ENCODE data around the gene GXYLT2.

GXYLT2 gene, protein sequence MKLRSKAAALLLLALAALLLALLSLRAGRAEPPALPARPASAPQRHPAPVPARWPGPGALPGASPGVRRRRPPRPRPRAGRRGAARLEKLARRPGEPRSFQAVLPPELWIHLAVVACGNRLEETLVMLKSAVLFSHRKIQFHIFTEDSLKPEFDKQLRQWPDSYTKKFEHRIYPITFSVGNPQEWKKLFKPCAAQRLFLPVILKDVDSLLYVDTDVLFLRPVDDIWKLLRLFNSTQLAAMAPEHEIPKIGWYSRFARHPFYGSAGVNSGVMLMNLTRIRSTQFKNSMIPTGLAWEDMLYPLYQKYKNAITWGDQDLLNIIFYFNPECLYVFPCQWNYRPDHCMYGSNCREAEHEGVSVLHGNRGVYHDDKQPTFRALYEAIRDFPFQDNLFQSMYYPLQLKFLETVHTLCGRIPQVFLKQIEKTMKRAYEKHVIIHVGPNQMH

DNA sequence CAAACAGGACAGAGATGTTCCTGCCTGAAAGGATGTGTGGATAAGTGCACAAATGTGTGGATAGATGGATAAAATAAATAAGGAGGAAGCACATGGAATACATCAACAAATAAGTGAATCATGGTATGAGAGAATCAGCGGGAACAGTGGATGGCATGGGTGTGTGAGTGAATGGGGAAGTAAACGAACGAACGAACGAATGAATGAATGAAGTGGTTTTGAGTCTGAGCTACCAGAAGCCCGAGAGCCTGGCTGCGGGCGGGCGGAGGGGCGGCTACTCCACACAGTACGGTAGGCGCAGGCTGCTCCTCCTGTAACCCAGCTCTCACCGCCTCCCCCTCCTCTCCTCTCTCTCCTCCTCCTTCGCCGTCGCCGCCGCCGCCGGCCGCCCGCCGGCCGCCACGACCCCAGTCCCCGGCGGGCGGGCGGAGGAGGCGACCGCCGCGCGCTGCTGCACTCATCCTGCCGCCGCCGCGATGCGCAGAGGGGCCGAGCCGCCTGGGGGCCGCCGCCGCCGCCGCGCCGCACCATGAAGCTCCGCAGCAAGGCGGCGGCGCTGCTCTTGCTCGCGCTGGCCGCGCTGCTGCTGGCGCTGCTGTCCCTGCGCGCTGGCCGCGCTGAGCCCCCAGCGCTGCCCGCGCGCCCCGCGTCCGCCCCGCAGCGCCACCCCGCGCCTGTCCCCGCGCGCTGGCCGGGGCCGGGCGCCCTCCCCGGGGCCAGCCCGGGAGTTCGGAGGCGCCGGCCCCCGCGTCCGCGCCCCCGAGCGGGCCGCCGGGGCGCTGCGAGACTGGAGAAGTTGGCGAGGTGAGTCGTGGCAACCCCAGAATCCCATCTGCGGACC lies at the start of gene GXYLT2:
TSS of gene GXYLT2 (plus strand) at position 342 of the 841 bp plus-strand sequence. CDS start at position 530, 188 bp downstream.
- peak in 1 of 2 experiments; percentile 48 for DNase-seq

DNA sequence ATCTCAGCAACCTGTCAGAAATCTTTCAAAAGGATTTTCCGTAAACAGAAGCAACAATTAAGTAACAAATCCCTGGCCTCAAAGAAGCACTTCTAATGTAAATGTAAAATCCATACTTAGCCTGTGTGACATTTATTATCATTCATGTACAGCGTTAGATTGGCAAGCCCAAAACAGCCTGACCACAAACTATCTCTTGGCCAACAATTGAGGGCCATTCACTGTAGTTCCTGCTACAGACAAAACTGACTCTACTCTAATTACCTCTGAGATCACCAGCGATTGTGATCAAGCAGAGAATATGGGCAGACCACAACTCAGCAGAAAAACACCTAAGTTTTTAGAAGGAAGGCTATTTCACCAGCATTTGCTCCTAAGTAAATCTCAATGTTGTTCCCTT lies 48.8 kb upstream of the GXYLT2 start:
- DNase-seq = no peak

DNA sequence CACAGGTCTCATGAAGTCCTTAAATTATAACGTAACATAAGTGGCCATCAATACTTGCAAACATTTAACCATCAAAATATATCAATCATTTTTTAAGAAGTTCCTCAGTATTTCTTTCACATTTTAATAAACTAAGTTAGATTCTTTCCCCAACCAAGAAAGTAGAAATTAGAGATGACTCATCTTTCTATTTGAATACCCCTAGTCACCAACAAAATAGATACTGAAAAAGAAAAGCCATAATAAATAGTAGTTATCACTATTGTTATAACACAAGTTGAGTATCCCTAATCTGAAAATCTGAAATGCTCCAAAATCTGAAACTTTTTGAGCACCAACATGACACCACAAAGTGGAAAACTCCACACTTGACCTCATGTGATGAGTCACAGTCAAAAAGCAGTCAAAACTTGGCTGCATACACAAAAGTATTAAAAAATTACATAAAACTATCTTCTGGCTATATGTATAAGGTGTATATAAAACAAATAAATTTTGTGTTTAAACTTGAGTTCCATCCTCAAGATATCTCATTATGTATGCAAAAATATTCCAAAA lies 43.3 kb upstream of the GXYLT2 start:
- DNase-seq = no peak

DNA sequence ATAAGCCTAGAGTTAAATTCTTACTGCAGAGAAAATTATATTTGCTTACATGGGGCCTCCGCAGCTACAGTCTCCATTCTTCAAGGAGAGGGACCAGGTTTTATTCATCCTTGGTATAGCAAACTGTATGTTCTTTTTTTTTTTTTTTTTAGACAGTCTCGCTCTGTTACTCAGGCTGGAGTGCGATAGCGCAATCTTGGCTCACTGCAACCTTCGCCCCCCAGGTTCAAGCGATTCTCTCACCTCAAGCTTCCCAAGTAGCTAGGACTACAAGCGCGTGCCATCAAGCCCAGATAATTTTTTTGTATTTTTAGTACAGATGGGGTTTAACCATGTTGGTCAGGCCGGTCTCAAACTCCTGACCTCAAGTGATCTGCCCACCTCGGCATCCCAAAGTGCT lies 41.7 kb upstream of the GXYLT2 start:
- DNase-seq = no peak

DNA sequence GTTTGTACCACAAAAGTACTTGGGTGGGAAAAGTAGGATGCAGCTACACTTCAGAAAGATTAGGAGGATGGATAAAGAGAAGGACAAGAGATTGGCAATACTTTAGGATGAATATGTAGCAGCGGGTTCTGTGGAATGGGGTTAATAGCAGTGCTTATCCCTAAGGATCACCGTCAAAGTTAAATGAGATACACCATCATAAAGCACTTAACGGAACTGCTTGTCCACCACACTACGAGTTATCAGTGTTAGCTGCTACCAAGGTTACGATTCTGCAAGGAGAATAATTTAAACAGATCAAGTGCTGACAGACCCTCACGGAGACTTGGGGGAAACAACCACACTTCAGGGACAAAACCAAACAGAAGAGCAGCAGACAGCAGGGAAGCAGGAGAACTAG lies 40.6 kb upstream of the GXYLT2 start:
- no peak for DNase-seq

DNA sequence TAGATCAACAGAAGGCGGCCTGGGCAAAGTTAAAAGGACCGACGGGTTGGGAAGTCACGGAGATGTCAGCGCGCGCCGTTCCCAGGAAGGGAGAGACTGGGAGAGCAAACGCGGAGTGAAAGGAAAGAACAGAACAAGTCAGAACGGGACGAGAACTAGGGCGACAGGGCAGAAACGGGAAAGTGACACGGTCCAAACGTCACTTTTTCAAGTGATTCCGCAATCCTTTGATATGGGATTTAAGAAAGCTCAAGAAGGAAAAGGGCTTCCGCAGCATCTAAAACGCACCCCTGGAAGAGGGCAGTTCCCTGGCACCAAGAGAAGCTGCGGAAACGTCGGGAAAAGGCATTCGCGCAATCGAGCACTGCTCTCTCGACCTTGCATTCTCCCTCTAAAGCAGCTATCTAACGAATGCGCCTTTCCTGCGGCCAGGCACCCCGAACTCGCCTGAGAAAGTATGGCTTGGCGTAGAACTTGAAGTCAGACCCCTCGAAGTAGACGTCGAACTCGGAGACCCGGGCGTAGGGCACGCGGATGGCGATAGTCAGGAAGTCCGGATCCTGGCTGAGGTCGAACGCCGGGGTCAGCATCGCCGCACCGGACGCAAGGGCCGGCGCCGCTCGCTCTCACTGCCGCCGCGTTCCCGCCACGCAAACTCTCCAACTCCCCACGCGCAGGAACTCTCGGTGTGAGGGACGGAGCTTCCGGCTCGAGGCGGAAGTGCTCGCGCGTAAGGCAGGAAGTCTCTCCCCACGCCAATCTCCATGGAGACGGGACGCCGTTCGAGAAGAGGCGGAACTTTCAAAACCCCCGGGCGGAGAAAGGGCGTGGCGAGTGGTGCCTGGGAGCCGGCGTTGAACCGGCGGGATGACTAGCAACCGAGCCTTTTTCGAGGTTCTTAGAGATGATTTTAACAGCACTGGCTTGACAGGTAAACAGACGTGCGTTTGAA lies 39.8 kb upstream of the GXYLT2 start, which contains the start of gene SHQ1:
TSS of gene SHQ1 (minus strand) at position 695 of the 952 bp plus-strand sequence. CDS start at position 590, 105 bp downstream.
- peak; percentile 74 to 89 for DNase-seq

DNA sequence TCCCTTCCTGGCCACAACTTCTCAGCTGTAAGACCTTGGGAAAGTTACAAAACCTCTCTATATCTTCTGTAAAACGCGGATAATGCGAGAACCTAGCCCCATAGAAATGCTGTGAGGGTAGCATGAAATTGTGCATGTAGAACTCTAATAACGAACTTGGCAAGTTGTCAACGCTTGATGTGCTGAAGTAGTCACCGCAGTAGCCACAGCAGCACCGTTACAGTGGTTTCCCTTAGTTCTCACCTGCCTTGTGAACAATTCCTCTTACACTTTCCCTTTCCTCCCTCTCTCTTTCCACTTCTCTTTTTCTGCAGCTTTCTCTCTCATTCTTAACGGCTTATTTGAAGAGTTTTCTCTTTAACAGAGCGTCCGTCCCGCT lies 39.2 kb upstream of the GXYLT2 start:
- no peak for DNase-seq

DNA sequence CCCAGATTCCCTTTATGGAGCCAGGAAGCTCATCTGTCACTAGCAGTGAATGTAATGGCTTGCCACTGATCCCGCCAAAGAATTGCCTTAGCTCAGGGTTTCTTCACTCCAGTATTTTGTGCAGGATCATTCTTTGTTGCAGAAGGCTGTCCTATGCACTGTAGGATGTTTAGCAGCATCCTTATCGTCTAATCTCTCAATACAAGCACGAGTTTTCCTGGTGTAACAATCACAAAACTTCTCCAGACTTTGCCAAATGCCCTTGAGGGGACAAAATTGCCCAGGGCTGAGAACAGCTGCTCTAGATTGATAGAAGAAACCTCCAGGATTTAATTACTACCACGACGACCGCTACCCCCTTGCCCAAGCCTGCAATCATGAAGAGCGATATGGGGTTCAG lies 32.8 kb upstream of the GXYLT2 start:
- no peak for DNase-seq

DNA sequence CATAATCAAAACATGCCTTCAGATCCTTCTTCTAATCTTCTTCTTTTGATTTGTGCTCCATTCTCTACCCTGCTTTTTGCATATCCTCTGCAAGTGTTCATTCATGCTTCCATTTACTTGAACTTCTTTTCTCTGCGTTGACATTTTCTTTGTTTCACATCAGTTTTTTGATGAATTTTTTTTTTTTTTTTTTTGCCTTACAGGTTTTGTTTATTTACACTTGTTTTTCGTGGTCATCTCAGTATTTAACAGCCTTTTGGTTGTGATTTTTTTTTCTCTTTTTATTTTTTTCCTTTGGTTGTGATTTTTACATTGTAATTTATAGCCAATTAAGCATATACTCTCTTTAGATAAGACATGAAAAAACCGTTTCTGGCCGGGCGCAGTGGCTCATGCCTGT lies 27.8 kb upstream of the GXYLT2 start:
- no peak for DNase-seq

DNA sequence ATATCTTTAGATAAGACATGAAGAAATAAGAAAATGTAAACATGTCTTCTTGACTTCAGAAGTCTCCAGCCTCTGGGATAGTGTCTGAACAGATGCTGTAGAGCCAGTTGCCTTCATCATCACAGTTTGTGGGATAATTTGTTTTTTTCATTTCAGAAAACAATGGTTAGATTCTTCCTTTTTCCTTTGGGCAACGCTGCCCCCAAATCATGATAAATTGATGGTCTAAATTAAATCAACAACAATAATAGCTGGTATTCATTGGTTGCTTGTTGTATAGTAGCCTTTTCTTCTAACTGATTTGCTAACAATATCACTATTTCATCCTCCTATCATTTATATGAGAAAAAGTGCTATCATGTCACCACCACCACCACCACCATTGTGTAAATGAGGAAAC lies 27.0 kb upstream of the GXYLT2 start:
- DNase-seq = no peak

DNA sequence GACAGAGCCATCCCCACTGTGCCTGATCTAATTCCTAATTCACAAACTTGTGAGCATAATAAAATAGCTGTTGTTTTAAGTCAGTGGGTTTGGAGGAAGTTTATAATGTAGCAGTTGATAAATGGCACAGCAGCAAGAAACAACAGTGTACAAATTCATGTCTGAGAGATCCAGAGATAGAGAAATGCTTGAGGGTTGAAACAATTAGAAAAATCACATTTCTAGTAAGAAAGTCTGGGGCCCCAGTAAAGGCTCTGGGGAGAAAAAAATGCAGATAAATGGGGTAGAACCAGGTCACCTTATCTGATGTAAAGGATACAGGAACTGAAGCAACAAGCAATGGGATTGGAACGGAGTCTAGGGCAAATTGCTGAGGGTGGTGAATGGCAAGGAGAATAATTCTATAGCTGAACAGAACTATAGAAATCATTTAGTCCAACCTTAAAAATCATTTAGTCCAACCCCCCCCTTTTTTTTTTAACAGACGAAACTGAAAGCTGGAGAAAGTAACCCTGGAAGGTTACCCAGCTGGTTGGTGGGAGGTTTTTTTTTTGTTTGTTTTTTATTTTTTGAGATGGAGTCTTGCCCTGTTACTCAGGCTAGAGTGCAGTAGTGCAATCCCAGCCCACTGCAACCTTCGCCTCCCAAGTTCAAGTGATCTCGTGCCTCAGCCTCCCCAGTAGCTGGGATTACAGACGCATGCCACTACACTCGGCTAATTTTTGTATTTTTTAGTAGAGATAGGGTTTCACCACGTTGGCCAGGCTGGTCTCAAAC lies 25.3 kb upstream of the GXYLT2 start:
- DNase-seq = no peak

DNA sequence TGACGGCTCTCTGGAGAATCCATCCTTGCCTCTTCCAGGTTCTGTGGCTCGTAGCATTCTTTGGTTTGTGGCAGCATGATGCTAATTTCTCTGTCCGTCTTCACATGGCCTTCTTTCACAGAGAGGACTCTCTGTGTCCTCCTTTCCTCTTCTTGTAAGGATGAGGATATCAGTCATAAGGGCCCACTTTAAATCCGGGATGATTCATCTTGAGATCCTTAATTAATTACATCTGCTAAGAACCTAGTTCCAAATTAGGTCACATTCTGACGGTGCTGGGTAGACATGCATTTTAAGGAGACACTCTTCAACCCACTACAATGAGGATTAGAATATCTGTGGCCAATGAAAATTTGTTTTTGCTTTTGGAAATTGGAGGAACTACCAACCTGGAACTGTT lies 15.7 kb upstream of the GXYLT2 start:
- DNase-seq = no peak

DNA sequence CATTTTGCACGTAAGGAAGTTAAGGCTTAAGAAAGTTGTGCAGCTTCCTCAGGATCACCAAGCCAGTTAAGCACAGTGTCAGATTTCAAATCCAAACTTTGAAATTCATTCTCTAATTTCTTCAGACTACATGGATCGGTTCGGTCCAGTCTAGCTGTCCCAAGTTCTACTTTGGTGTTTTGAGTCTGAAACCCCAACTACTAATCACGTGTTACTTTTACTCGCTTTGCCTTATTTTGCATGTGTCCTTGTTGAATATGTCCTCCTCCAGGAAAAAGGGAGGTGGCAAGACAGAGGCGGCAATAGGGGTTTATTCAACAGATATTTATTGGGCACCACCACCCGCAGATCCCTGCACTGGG lies 522 bp upstream of the GXYLT2 start:
- no peak for DNase-seq

DNA sequence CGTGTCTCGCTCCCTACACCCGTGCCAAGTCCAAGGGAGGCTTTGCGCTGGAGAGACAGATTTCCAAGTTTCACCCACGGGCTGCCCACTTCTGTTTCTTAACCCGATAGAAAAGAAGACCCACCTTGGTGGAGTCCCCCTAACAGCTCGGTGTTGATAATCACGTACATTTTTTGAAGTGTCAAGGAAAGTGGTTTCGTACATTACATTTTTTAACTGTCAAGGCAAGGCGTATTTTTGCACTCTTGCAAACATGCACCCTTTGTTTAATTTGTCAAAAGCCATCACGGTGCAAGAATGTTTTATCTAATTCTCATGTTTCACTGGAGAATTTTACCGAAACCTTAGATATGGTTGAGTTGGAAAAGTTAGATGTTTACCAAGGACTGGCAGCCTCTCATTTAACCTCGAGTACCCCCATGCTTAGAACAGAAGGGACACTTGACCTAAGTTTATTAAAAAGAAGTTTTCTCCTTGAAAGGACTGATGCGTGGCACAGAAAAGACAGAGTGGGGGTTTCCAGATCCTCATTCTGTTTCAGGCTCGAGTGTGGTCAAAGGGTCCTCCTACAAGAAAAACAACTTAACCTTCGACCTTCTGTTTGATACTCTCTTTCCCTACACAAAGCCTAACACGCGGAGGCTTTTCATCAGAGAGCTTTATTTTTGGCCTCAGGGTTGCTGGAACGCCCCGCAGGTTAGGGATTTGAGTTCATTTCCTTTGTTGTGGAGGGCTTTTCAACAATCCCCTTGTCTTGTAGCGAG lies 882 bp downstream of the GXYLT2 start:
- DNase-seq = peak in 1 of 2 experiments; percentile 34

DNA sequence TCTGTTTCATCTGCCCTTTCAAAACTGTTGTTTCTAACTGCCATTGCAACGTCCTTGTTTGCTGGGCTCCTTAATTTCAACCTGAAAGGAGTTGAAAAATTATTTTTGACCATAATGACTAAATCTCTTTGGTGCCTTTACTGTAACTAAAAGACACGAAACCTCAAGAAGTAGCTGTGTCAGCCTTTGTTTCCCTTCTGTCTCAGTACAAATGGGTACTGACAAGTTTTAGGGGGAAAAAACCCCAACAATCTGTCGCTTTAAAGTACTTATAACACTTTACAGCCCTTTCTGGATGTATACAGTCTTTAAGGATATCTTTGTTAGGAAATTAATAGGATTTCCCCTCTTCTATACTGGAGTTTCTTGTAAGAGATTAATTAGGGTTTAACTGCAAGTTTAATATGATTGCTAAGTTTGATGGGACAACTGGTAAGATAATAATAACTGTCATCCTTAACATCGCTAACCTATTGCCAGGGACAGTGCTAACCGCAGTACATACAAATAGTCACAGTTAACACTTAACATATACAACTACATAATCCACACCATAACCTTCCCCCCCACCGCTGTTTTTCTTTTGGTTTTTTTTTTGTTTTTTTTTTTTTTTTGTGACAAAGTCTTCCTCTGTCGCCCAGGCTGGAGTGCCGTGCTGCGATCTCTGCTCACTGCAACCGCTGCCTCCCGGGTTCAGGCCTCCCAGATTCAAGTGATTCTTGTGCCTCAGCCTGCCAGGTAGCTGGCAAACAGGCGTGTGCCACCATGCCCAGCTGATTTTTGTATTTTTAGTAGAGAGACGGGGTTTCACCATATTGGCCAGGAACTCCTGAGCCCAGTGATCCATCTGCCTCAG lies 1.7 kb downstream of the GXYLT2 start:
- DNase-seq = no peak

DNA sequence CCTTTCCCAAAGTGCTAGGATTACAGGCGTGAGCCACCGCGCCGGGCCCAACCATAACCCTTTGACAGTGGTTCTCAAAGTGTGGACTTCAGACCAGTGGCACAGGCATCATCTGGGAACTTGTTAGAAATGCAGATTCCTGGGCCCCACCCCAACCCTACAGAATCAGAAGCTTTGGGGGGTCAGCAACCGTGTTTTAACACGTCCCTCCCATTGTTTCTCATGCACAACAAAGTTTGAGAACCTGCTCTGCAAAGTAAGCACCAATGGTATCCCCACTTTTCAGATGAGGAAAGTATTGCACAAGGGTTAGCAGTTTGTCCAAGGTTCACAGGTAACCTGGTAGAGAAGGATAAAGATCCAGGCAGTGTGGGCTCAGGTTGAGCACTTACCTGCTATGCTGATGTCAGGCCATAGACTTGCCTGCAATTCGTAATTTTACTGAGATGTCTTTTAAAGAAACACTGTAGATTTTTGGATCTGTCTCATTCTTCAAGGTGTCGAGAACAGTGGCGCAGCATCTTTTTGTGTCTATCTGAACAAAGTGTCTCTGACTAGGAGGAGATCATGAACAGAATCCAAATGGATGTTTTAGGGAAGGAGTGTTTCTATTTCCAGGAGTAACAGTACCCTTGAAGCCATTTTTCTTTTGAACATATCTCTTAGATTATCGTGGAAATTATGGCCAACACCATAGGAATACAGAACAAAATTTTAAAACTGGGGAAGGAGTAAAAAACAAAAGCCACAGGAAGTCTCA lies 2.5 kb downstream of the GXYLT2 start:
- DNase-seq = no peak

DNA sequence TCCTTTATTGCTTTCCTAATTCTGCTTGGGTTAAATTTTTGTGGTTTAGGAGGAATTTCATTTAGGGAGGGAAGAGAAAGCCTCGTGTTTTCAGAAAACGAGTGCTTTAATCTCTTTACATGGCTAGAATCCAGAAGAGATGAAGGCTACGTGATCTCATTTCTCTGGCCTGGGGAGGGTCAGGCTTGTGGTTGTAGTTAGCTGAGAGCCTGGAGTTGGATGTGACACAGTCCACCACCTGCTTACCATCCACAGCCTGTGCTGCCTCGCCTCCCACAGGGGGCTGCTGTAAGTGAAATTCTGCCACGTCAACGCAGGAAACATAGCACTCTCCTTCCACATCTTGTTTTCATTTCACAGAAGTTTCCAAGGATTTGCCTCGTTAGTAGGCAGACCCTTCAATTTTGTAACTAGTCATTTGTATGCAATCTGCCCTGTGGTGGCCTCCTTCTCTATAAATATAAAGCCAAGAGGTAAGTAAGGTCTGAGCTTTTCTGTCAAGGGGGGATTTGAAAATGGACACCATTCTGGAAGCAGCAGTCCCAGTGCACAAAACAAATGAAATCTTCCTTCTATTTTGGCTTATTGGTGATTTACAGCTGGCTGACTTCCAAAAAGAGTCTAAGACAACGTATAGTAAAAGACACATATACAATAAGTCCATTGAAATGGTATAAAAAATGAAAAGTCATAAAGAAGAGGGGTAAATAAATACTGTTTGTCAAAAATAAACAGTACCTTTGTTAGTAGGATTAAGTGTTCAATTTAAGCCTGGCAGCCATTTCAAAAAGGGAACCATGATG lies 3.4 kb downstream of the GXYLT2 start:
- DNase-seq = peak in 1 of 2 experiments; percentile 26
